SK-N-SH treated with all-trans-retinoic acid at 6 μM for 48 hours (cell line): ENCODE results near the gene CEP250.
"Not testable (repeated sequence)": the region's sequence is repeated elsewhere in the genome, so short reads cannot be mapped to it uniquely, and the experiment has no call there.

Experiments
- ATAC-seq: fragments of 200-7000 bp; cut with Tn5 transposase; 3 replicates; pipeline ENCODE4 v1.9.1; 2020; ENCODE audit warnings: mild to moderate bottlenecking, moderate library complexity
- BACH2 ChIP-seq: fragments of 250-450 bp; sonication (Bioruptor Pico); IDR thresholded peaks from 2 replicates; pipeline ENCODE4 v1.9.0; 2021; ENCODE audit warnings: mild to moderate bottlenecking, borderline replicate concordance
- CREB5 ChIP-seq: fragments of 250-450 bp; sonication (Bioruptor Pico); IDR thresholded peaks from 2 replicates; pipeline ENCODE4 v1.5.1; 2020; ENCODE audit warnings: low read depth, mild to moderate bottlenecking, moderate library complexity
- CSDC2 ChIP-seq: fragments of 250-450 bp; sonication (Bioruptor Pico); IDR thresholded peaks from 2 replicates; pipeline ENCODE4 v1.5.0; 2020; ENCODE audit warnings: mild to moderate bottlenecking, moderate library complexity
- CSRNP3 ChIP-seq: fragments of 250-450 bp; sonication (Bioruptor Pico); IDR thresholded peaks from 2 replicates; pipeline ENCODE4 v1.5.1; 2021; ENCODE audit warnings: mild to moderate bottlenecking, moderate library complexity
- ESRRG ChIP-seq: fragments of 250-450 bp; sonication (Bioruptor Pico); IDR thresholded peaks from 2 replicates; pipeline ENCODE4 v1.6.1; 2021; ENCODE audit warnings: mild to moderate bottlenecking
- GLIS3 ChIP-seq: fragments of 250-450 bp; sonication (Bioruptor Pico); IDR thresholded peaks from 2 replicates; pipeline ENCODE4 v1.5.0; 2020; ENCODE audit warnings: mild to moderate bottlenecking, moderate library complexity
- ISL1 ChIP-seq: fragments of 250-450 bp; sonication (Bioruptor Pico); IDR thresholded peaks from 2 replicates; pipeline ENCODE4 v2.1.2; 2022; ENCODE audit warnings: mild to moderate bottlenecking, moderate library complexity
- PATZ1 ChIP-seq: fragments of 250-450 bp; sonication (Bioruptor Pico); IDR thresholded peaks from 2 replicates; pipeline ENCODE4 v1.8.0; 2020; ENCODE audit warnings: mild to moderate bottlenecking, moderate library complexity, borderline replicate concordance
- POU6F1 ChIP-seq: fragments of 250-450 bp; sonication (Bioruptor Pico); IDR thresholded peaks from 2 replicates; pipeline ENCODE4 v1.8.0; 2021; ENCODE audit warnings: low read depth, mild to moderate bottlenecking, moderate library complexity, borderline replicate concordance
- PPARA ChIP-seq: fragments of 250-450 bp; sonication (Bioruptor Pico); IDR thresholded peaks from 2 replicates; pipeline ENCODE4 v1.5.0; 2020; ENCODE audit warnings: mild to moderate bottlenecking, borderline replicate concordance
- SNAI2 ChIP-seq: fragments of 250-450 bp; sonication (Bioruptor Pico); IDR thresholded peaks from 2 replicates; pipeline ENCODE4 v1.5.0; 2020; ENCODE audit warnings: mild to moderate bottlenecking, moderate library complexity
- TCF4 ChIP-seq: fragments of 250-450 bp; sonication (Bioruptor Pico); IDR thresholded peaks from 2 replicates; pipeline ENCODE4 v1.8.0; 2021; ENCODE audit warnings: mild to moderate bottlenecking, moderate library complexity, borderline replicate concordance
- TOX ChIP-seq: fragments of 250-450 bp; sonication (Bioruptor Pico); IDR thresholded peaks from 2 replicates; pipeline ENCODE4 v1.8.0; 2021; ENCODE audit warnings: mild to moderate bottlenecking, moderate library complexity, borderline replicate concordance
- TSHZ2 ChIP-seq: fragments of 250-450 bp; sonication (Bioruptor Pico); IDR thresholded peaks from 2 replicates; pipeline ENCODE4 v1.5.0; 2020; ENCODE audit warnings: mild to moderate bottlenecking, moderate library complexity
- ZC3H10 ChIP-seq: fragments of 250-450 bp; sonication (Bioruptor Pico); IDR thresholded peaks from 2 replicates; pipeline ENCODE4 v1.5.1; 2021; ENCODE audit warnings: mild to moderate bottlenecking, moderate library complexity
- ZFP3 ChIP-seq: fragments of 250-450 bp; sonication (Bioruptor Pico); IDR thresholded peaks from 2 replicates; pipeline ENCODE4 v1.5.0; 2020; ENCODE audit warnings: mild to moderate bottlenecking, moderate library complexity
- ZFP30 ChIP-seq: fragments of 450-650 bp; formaldehyde crosslinking; IDR thresholded peaks from 2 replicates; pipeline ENCODE4 v1.5.0; 2022; ENCODE audit warnings: mild to moderate bottlenecking, moderate library complexity
- ZNF565 ChIP-seq: fragments of 450-650 bp; formaldehyde crosslinking; conservative IDR thresholded peaks from 2 replicates; pipeline ENCODE4 v1.5.0; 2020; ENCODE audit warnings: low read depth, mild to moderate bottlenecking, moderate library complexity
- ZNF70 ChIP-seq: fragments of 450-650 bp; formaldehyde crosslinking; IDR thresholded peaks from 2 replicates; pipeline ENCODE4 v1.5.0; 2020; ENCODE audit warnings: mild to moderate bottlenecking, moderate library complexity
- ZNF8 ChIP-seq: fragments of 450-650 bp; formaldehyde crosslinking; IDR thresholded peaks from 2 replicates; pipeline ENCODE4 v1.5.0; 2020; ENCODE audit warnings: mild to moderate bottlenecking, moderate library complexity

Gene CEP250

GRCh38 chr20:35542990-35543389 is 87.6 kb downstream of the CEP250 start:
- no peak for TF ChIP-seq PATZ1
- no peak for ATAC-seq

GRCh38 chr20:35544436-35544835 is 89.0 kb downstream of the CEP250 start:
- no peak for TF ChIP-seq SNAI2 (CRISPR knock-in tag)
- TF ChIP-seq PATZ1 = no peak
- no peak for TF ChIP-seq ZC3H10 (CRISPR knock-in tag)
- no peak for TF ChIP-seq CSRNP3
- TF ChIP-seq ISL1 = no peak
- no peak for TF ChIP-seq CREB5
- TF ChIP-seq ZNF8 (CRISPR knock-in tag) = no peak
- TF ChIP-seq TOX (CRISPR knock-in tag) = no peak
- TF ChIP-seq PPARA = no peak
- no peak for TF ChIP-seq ZFP30
- TF ChIP-seq POU6F1 (CRISPR knock-in tag) = no peak
- no peak for TF ChIP-seq ZNF70
- TF ChIP-seq ESRRG (CRISPR knock-in tag) = no peak
- TF ChIP-seq TCF4 (CRISPR knock-in tag) = no peak
- no peak for TF ChIP-seq ZNF565 (CRISPR knock-in tag)
- TF ChIP-seq BACH2 (CRISPR knock-in tag) = no peak
- ATAC-seq = no peak

GRCh38 chr20:35544941-35545340 is 89.5 kb downstream of the CEP250 start:
- not testable (repeated sequence) for ATAC-seq

GRCh38 chr20:35546127-35546526 is 90.7 kb downstream of the CEP250 start:
- ATAC-seq = no peak
- no peak for TF ChIP-seq ZNF8 (CRISPR knock-in tag)

- ATAC-seq = no peak
Measured at GRCh38 chr20:35547329-35547728, 91.9 kb downstream of the CEP250 start.

GRCh38 chr20:35551503-35551902 is 96.1 kb downstream of the CEP250 start:
- TF ChIP-seq ZFP3 (CRISPR knock-in tag) = no peak
- no peak for TF ChIP-seq TSHZ2 (CRISPR knock-in tag)
- TF ChIP-seq ZFP30 = no peak
- no peak for TF ChIP-seq ISL1
- TF ChIP-seq CSDC2 (CRISPR knock-in tag) = no peak
- no peak for TF ChIP-seq GLIS3 (CRISPR knock-in tag)
- TF ChIP-seq, all 23 proteins: peak for 0
- no peak for ATAC-seq

More at GRCh38 chr20:35547329-35547728, 91.9 kb downstream of the CEP250 start:
- TF ChIP-seq BACH2 (CRISPR knock-in tag) (no peak), ZNF70 (no peak), PPARA (no peak)
